Ovary (tissue), 3 donors: ENCODE results near the gene ESRP2.

Source experiments
- CTCF ChIP-seq, 3 donors: fragments of 450-650 bp in 2 of 3; fragments of 200-600 bp in 1 of 3; IDR thresholded peaks; one replicate each; pipeline versions ENCODE4 v1.5.1 to v1.8.0; 2016 to 2022; ENCODE audit warnings: antibody characterized with exemption in 3 of 3, mild to moderate bottlenecking in 1 of 3
- POLR2A ChIP-seq: fragments of 450-650 bp; IDR thresholded peaks from one replicate; pipeline ENCODE4 v1.6.1; 2017; ENCODE audit warnings: antibody characterized with exemption, mild to moderate bottlenecking, moderate library complexity
- donor health status: DM: no; HTN: no; CAD: no.

- TF ChIP-seq CTCF (IDR thresholded peaks at IDR 0.05) (no peak), POLR2A (no peak)
These were observed 5.0 kb downstream of the ESRP2 start for GRCh38 chr16:68230956-68231355.
